ENCODE data around the gene PRR5. TPM values are rescaled to one million over a fixed set of nuclear protein-coding genes. Genes with fewer than 3 reads are reported as not detected.

PRR5 gene
- total RNA-seq: 4.5 and 6.2 TPM in 2 replicates

GRCh38 chr22:44701824-44702478 lies at the start of gene PRR5:
Gene PRR5 (plus strand): TSS chr22:44702204. CDS start chr22:44702475, 271 bp downstream.

GRCh38 chr22:44752285-44753188 lies 50.5 kb downstream of the PRR5 start, which contains the start of gene ARHGAP8:
Gene ARHGAP8 (plus strand): TSS chr22:44752575. CDS start chr22:44786528, 33,953 bp downstream.

Other genes with a start within 250 kb of the PRR5 start
- gene RTL6, start 204.0 kb upstream of the PRR5 start, total RNA-seq: 18.7 and 20.7 TPM in 2 replicates
- gene ARHGAP8, start 50.4 kb downstream of the PRR5 start, total RNA-seq: not detected in 2 replicates